H9 (cell line): ENCODE measurements around the gene KRT9. TPM values are rescaled to one million over a fixed set of nuclear protein-coding genes. Genes with fewer than 3 reads are reported as not detected.

Source experiments
- DNase-seq: peaks from one replicate; pipeline ENCODE4 v3.0.0-alpha.2; 2017
- H2AFZ ChIP-seq: one replicate; pipeline ENCODE4 v1.6.1; 2013; ENCODE audit warnings: mild to moderate bottlenecking, low read length, control low read depth, moderate library complexity
- H2AK5ac ChIP-seq: 2 replicates; pipeline ENCODE4 v1.6.1; 2013; ENCODE audit warnings: low read length, control low read depth, mixed read lengths; ENCODE audit not compliant: insufficient read length
- H2BK120ac ChIP-seq: one replicate; pipeline ENCODE4 v1.6.1; 2013; ENCODE audit warnings: low read depth, mild to moderate bottlenecking, low read length, control low read depth, inconsistent platforms; ENCODE audit not compliant: poor library complexity, severe bottlenecking
- H2BK12ac ChIP-seq: 2 replicates; pipeline ENCODE4 v1.6.1; 2013; ENCODE audit warnings: low read length, control low read depth, mixed read lengths, low read depth; ENCODE audit not compliant: insufficient read length
- H2BK15ac ChIP-seq: 2 replicates; pipeline ENCODE4 v1.6.1; 2013; ENCODE audit warnings: low read depth, low read length, control low read depth
- H2BK20ac ChIP-seq: one replicate; pipeline ENCODE4 v1.6.1; 2013; ENCODE audit warnings: low read depth, mild to moderate bottlenecking, low read length, control low read depth, inconsistent platforms; ENCODE audit not compliant: poor library complexity, severe bottlenecking
- H2BK5ac ChIP-seq: 2 replicates; pipeline ENCODE4 v1.6.1; 2013; ENCODE audit warnings: low read length, control low read depth, mixed read lengths; ENCODE audit not compliant: insufficient read length
- H3K14ac ChIP-seq: 2 replicates; pipeline ENCODE4 v1.6.1; 2013; ENCODE audit warnings: low read length, control low read depth; ENCODE audit not compliant: insufficient read depth
- H3K18ac ChIP-seq: 2 replicates; pipeline ENCODE4 v1.6.1; 2013; ENCODE audit warnings: low read depth, mild to moderate bottlenecking, mixed read lengths, low read length, control low read depth; ENCODE audit not compliant: insufficient read length
- H3K23ac ChIP-seq: 2 replicates; pipeline ENCODE4 v1.6.1; 2013; ENCODE audit warnings: low read length, control low read depth, mixed read lengths, low read depth; ENCODE audit not compliant: insufficient read length
- H3K23me2 ChIP-seq: 2 replicates; pipeline ENCODE4 v1.6.1; 2013; ENCODE audit warnings: low read depth, mild to moderate bottlenecking, mixed read lengths, low read length, control low read depth; ENCODE audit not compliant: insufficient read length, poor library complexity, severe bottlenecking
- H3K27ac ChIP-seq: 2 replicates; pipeline ENCODE4 v1.5.1; 2013; ENCODE audit warnings: low read length, control low read depth, mixed read lengths, low read depth; ENCODE audit not compliant: insufficient read length
- H3K27me3 ChIP-seq: 2 replicates; pipeline ENCODE4 v1.6.1; 2013; ENCODE audit warnings: low read length, control low read depth, inconsistent platforms; ENCODE audit not compliant: insufficient read depth
- H3K4ac ChIP-seq: 2 replicates; pipeline ENCODE4 v1.6.1; 2013; ENCODE audit warnings: low read depth, mild to moderate bottlenecking, control low read depth, inconsistent platforms, low read length, moderate library complexity
- H3K4me1 ChIP-seq: 2 replicates; pipeline ENCODE4 v1.6.1; 2013; ENCODE audit warnings: low read length, control low read depth, inconsistent platforms; ENCODE audit not compliant: insufficient read depth
- H3K4me2 ChIP-seq: 2 replicates; pipeline ENCODE4 v1.6.1; 2013; ENCODE audit warnings: low read length, control low read depth, mixed read lengths; ENCODE audit not compliant: insufficient read length, insufficient read depth
- H3K56ac ChIP-seq: 2 replicates; pipeline ENCODE4 v1.6.1; 2013; ENCODE audit warnings: low read depth, mild to moderate bottlenecking, mixed read lengths, low read length, control low read depth; ENCODE audit not compliant: insufficient read length
- H3K79me1 ChIP-seq: 2 replicates; pipeline ENCODE4 v1.6.1; 2013; ENCODE audit warnings: low read depth, mild to moderate bottlenecking, moderate library complexity, low read length, control low read depth, inconsistent platforms; ENCODE audit not compliant: insufficient read depth, poor library complexity, severe bottlenecking
- H3K79me2 ChIP-seq: 2 replicates; pipeline ENCODE4 v1.6.1; 2013; ENCODE audit warnings: low read length, control low read depth, inconsistent platforms; ENCODE audit not compliant: insufficient read depth
- H3K9ac ChIP-seq: 2 replicates; pipeline ENCODE4 v1.6.1; 2013; ENCODE audit warnings: low read length, control low read depth, mixed read lengths; ENCODE audit not compliant: insufficient read length; ENCODE audit errors: extremely low read depth
- H3K9me3 ChIP-seq: one replicate; pipeline ENCODE4 v1.6.1; 2013; ENCODE audit warnings: low read depth, low read length, inconsistent platforms; ENCODE audit not compliant: control insufficient read depth
- H3T11ph ChIP-seq: one replicate; pipeline ENCODE4 v1.6.1; 2013; ENCODE audit warnings: mild to moderate bottlenecking, low read length, control low read depth, inconsistent platforms
- H4K20me1 ChIP-seq: one replicate; pipeline ENCODE4 v1.6.1; 2013; ENCODE audit not compliant: control insufficient read depth, insufficient read length, insufficient read depth
- H4K5ac ChIP-seq: 2 replicates; pipeline ENCODE4 v1.6.1; 2013; ENCODE audit warnings: low read depth, mild to moderate bottlenecking, mixed read lengths, low read length, control low read depth; ENCODE audit not compliant: insufficient read length
- H4K8ac ChIP-seq: replicated peaks from 2 replicates; pipeline ENCODE4 v1.6.1; 2013; ENCODE audit warnings: low read length, control low read depth, mixed read lengths, low read depth; ENCODE audit not compliant: insufficient read length
- H4K91ac ChIP-seq: 2 replicates; pipeline ENCODE4 v1.6.1; 2013; ENCODE audit warnings: low read depth, mild to moderate bottlenecking, moderate library complexity, mixed read lengths, low read length, control low read depth; ENCODE audit not compliant: insufficient read length
- H3K27ac Mint-ChIP-seq, 3 experiments: 2 replicates in 2 of 3; 3 replicates in 1 of 3; pipeline ENCODE4 v1.8.0; 2020 to 2021; ENCODE audit warnings: mixed read lengths in 3 of 3, mild to moderate bottlenecking in 1 of 3, moderate library complexity in 1 of 3
- H3K27me3 Mint-ChIP-seq: 2 replicates; pipeline ENCODE4 v1.8.0; 2021; ENCODE audit warnings: low read depth, mild to moderate bottlenecking, moderate library complexity, mixed read lengths
- H3K36me3 Mint-ChIP-seq, 3 experiments: 2 replicates in 2 of 3; 3 replicates in 1 of 3; pipeline ENCODE4 v1.8.0; 2020 to 2021; ENCODE audit warnings: low read depth in 3 of 3, mixed read lengths in 3 of 3; ENCODE audit not compliant: insufficient read depth in 1 of 3
- H3K4me1 Mint-ChIP-seq, 2 experiments: 2 replicates each; pipeline ENCODE4 v1.8.0; 2020; ENCODE audit warnings: mixed read lengths in 2 of 2
- H3K4me3 Mint-ChIP-seq, 2 experiments: 2 replicates in 1 of 2; 3 replicates in 1 of 2; pipeline ENCODE4 v1.8.0; 2020 to 2021; ENCODE audit warnings: mild to moderate bottlenecking in 2 of 2, mixed read lengths in 2 of 2, moderate library complexity in 1 of 2
- H3K9me3 Mint-ChIP-seq, 2 experiments: 2 replicates in 1 of 2; 3 replicates in 1 of 2; pipeline ENCODE4 v1.8.0; 2020; ENCODE audit warnings: mild to moderate bottlenecking in 2 of 2, mixed read lengths in 2 of 2, moderate library complexity in 1 of 2
- WGBS: extraction: QIAGEN DNeasy Blood & Tissue Kit; methylation state at CpG from one replicate; pipeline ENCODE4 v1.1.7; 2013; ENCODE audit warnings: missing lambda C conversion rate, low lambda C conversion rate, mixed read lengths; ENCODE audit not compliant: insufficient read length; ENCODE audit errors: extremely low coverage; 5-methylcytosine and 5-hydroxymethylcytosine counted together
- total RNA-seq: library from RNA; stranded (reverse); gene quantifications from 2 replicates; pipeline ENCODE4 v1.2.1, GENCODE V29; 2021
- TF ChIP-seq, protein P1 (sequence below): fragments of 200-600 bp; sonication (generic); conservative IDR thresholded peaks from 3 replicates; pipeline ENCODE4 v1.8.0; 2021; ENCODE audit warnings: antibody characterized with exemption, mild to moderate bottlenecking

Gene KRT9
- total RNA-seq, 1 experiment from 2014 or later: not detected

- Histone ChIP-seq H3K27me3 (no peaks in the 10 kb centered on the region), H3K23me2 (no peaks in the 10 kb centered on the region), H3T11ph (no peak overlapping the region), H3K56ac (no peak overlapping the region), H3K4me1 (no peaks in the 10 kb centered on the region; the same call in 1 of the 2 replicates), H3K4me2 (no peak overlapping the region), H2BK120ac (no peak overlapping the region), H2AFZ (no peak overlapping the region), H2BK12ac (no peak overlapping the region), H4K91ac (no peak overlapping the region), H2BK5ac (no peak overlapping the region), H3K9ac (no peak overlapping the region), H2AK5ac (no peak overlapping the region), H2BK20ac (no peak overlapping the region), H3K79me2 (no peaks in the 10 kb centered on the region), H3K18ac (no peak overlapping the region), H3K27ac (no peak overlapping the region), H3K9me3 (no peaks in the 10 kb centered on the region), H3K23ac (no peak overlapping the region), H4K8ac (no peak overlapping the region), H4K5ac (no peak overlapping the region), H4K20me1 (no peaks in the 10 kb centered on the region), H3K4ac (no peak overlapping the region), H2BK15ac (no peak overlapping the region), H3K14ac (no peak overlapping the region), H3K79me1 (no peaks in the 10 kb centered on the region)
- peaks cover 9 to 13% of the 10 kb centered on the region in 2 experiments for H3K4me1 Mint-ChIP-seq
- H3K27ac Mint-ChIP-seq: no peak overlapping the region
- DNase-seq: no peak
- H3K4me3 Mint-ChIP-seq: no peak overlapping the region
- TF ChIP-seq, protein P1, sequence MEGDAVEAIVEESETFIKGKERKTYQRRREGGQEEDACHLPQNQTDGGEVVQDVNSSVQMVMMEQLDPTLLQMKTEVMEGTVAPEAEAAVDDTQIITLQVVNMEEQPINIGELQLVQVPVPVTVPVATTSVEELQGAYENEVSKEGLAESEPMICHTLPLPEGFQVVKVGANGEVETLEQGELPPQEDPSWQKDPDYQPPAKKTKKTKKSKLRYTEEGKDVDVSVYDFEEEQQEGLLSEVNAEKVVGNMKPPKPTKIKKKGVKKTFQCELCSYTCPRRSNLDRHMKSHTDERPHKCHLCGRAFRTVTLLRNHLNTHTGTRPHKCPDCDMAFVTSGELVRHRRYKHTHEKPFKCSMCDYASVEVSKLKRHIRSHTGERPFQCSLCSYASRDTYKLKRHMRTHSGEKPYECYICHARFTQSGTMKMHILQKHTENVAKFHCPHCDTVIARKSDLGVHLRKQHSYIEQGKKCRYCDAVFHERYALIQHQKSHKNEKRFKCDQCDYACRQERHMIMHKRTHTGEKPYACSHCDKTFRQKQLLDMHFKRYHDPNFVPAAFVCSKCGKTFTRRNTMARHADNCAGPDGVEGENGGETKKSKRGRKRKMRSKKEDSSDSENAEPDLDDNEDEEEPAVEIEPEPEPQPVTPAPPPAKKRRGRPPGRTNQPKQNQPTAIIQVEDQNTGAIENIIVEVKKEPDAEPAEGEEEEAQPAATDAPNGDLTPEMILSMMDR: no peak
- H3K27me3 Mint-ChIP-seq: peaks cover 41% of the 10 kb centered on the region
- H3K9me3 Mint-ChIP-seq: peaks cover 0 to 4% of the 10 kb centered on the region in 2 experiments; a peak in 1 of 5 replicates
- WGBS: no CpG with 5 or more reads among the region's 5 CpGs
- H3K36me3 Mint-ChIP-seq: no peaks in the 10 kb centered on the region; a peak in 1 of 7 replicates
Observed at GRCh38 chr17:41578971-41579370, 7.1 kb upstream of the KRT9 start.
